WERI-Rb-1 (cell line): ENCODE results near the gene REXO4.

ENCODE experiments used
- DNase-seq: peaks from one replicate; pipeline ENCODE4 v3.0.0-alpha.2; 2020
- H3K27ac ChIP-seq: fragments of 250-450 bp; sonication (Bioruptor Pico); 2 replicates; pipeline ENCODE4 v1.5.1; 2020; ENCODE audit warnings: mild to moderate bottlenecking, moderate library complexity
- H3K27me3 ChIP-seq: fragments of 250-450 bp; sonication (Bioruptor Pico); 2 replicates; pipeline ENCODE4 v1.5.1; 2021; ENCODE audit warnings: mild to moderate bottlenecking, low read depth, moderate library complexity; ENCODE audit not compliant: insufficient read depth, severe bottlenecking
- H3K36me3 ChIP-seq: fragments of 250-450 bp; sonication (Bioruptor Pico); 2 replicates; pipeline ENCODE4 v1.5.1; 2020; ENCODE audit warnings: mild to moderate bottlenecking, moderate library complexity
- H3K4me3 ChIP-seq: 2 replicates; pipeline ENCODE4 v1.5.1; 2011; ENCODE audit warnings: low read depth, mild to moderate bottlenecking, control low read depth, low read length
- H3K9me3 ChIP-seq: fragments of 250-450 bp; sonication (Bioruptor Pico); 2 replicates; pipeline ENCODE4 v1.5.1; 2021; ENCODE audit warnings: mild to moderate bottlenecking, moderate library complexity; ENCODE audit not compliant: severe bottlenecking
- CTCF ChIP-seq: IDR thresholded peaks from 2 replicates; pipeline ENCODE4 v1.5.1; 2011; ENCODE audit warnings: low read depth, mild to moderate bottlenecking, control low read depth, inconsistent platforms, low read length

REXO4 gene

GRCh38 chr9:133367221-133367620 is 50.6 kb downstream of the REXO4 start:
- no peak overlapping the region for H3K27ac ChIP-seq
- no peak for TF ChIP-seq CTCF
- peaks cover 74% of the 10 kb centered on the region for H3K36me3 ChIP-seq
- no peak for DNase-seq
- no peaks in the 10 kb centered on the region for H3K9me3 ChIP-seq
- H3K27me3 ChIP-seq = no peaks in the 10 kb centered on the region
- no peak overlapping the region for H3K4me3 ChIP-seq

DNA sequence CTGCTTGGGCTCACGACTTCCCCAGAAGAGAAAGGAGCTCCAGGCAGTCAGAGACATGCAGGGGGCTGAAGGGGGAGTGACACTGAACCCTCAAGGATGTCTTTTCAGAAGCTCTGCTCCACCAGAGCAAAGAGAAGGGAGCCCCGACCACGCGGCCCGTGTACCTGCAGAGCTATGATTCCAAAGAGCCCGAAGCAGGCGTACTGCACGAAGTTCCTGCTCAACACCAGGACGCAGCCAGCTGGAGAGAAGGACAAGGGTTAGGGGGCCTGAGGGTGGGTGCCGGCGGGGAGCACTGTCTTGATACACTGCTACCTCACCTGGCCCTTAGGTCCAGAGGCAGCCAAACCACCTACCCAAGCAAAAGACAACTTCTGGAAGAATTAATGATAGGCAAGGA is 51.4 kb downstream of the REXO4 start:
- Histone ChIP-seq H3K27ac (no peak overlapping the region), H3K9me3 (no peaks in the 10 kb centered on the region), H3K27me3 (no peaks in the 10 kb centered on the region), H3K36me3 (peaks cover 80% of the 10 kb centered on the region), H3K4me3 (no peak overlapping the region)
- no peak for DNase-seq
- TF ChIP-seq CTCF = no peak

DNA sequence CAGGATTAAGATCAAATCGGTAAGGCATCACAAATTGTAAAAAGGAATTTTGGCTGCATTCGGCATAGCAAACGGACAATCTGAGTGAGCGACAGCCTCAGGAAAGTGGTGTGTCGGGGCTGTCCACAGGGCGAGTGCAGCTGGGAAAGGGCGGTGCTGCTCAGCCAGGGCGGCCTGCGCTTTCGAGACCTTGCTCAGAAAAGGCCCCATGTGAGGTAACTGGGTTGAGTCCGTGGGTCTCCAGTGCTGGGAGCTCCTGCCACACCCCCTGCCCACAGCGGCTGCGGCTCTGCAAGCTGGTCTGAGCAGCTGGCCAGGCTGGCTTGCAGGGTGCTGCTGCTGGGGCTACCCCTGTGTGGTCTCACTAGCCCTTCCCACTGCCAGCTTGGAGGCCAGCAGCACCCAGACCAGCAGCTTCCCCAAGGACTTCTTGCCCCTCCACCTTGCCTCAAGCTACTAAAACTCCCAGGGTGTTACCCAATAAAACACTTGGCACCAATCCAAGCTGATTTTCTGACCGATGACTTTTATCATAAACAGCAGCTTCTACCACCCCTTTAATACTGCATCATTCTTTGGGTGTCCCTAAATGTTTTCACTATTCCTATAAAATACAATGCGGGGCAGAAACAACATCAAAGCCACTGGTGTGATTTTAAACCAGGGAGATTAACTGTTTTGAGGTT is 55.3 kb downstream of the REXO4 start:
- H3K27me3 ChIP-seq = no peaks in the 10 kb centered on the region
- DNase-seq = no peak
- H3K9me3 ChIP-seq = no peaks in the 10 kb centered on the region
- peak overlapping the region; percentile 68 for H3K27ac ChIP-seq
- TF ChIP-seq CTCF = no peak
- peaks cover 84% of the 10 kb centered on the region for H3K36me3 ChIP-seq
- no peak overlapping the region for H3K4me3 ChIP-seq

GRCh38 chr9:133361507-133362092 is 56.2 kb downstream of the REXO4 start:
- TF ChIP-seq CTCF = no peak
- Histone ChIP-seq H3K27me3 (no peaks in the 10 kb centered on the region), H3K9me3 (no peaks in the 10 kb centered on the region), H3K36me3 (peaks cover 76% of the 10 kb centered on the region), H3K4me3 (no peak overlapping the region), H3K27ac (peak overlapping the region; percentile 68)
- no peak for DNase-seq

DNA sequence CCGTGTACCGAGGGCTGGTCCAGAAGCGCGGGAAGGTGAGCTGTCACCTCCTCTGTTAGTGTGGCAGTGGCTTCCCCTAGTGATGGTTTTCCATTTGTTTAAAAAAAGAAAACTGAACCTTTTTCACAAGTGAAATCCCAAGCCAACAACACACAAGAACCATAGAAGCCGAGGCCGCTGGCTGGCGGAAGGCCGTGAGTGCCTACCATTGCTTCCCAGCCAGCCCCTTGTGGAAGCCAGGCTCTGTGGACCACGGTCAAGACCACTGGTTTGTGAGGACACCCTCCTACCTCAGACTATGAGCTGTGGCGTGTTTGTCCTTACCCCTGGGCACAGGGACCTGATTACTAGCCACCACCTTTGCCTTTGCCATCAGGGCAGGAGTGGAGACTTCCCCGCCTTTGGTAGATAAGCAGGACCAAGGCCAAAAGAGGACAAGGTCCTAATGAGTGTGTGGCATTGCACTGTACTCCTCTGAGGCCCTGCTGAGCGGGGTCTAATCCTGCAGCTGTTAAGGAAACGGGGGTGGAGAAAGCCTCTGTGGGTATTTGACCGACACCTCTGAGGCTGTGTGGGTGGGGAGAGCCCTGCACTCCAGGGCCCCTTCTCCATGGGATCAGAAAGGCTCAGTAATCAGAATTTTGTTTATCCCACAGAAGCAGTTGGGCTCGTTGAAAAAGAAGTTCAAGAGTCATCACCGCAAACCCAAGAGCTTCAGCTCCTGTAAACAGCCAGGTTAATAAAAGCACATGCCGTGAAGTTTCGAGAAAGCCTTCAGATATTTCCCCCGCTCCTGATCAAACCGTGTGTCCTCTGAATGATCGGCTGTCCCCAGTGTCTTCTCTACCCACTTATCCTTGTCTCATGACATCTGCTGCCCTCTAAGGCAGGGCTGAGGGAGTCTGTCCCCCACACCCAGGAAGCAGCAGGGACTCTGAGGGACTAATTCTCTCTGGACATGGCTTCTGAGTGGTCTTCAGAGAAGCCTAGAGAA is 57.1 kb downstream of the REXO4 start:
- peak; percentile 84 for DNase-seq
- H3K4me3 ChIP-seq = no peak overlapping the region
- H3K9me3 ChIP-seq = no peaks in the 10 kb centered on the region
- H3K27me3 ChIP-seq = no peaks in the 10 kb centered on the region
- TF ChIP-seq CTCF = no peak
- peaks cover 67% of the 10 kb centered on the region for H3K36me3 ChIP-seq
- peak overlapping the region; percentile 68 for H3K27ac ChIP-seq
